ENCODE measurements around the gene ABHD6. TPM values are rescaled to one million over a fixed set of nuclear protein-coding genes. Genes with fewer than 3 reads are reported as not detected.
A peak's percentile ranks its signal among the peaks of the same experiment; 100 is the strongest.
"Not testable (repeated sequence)": the region's sequence is repeated elsewhere in the genome, so short reads cannot be mapped to it uniquely, and the experiment has no call there.

ABHD6 gene
- polyA plus RNA-seq, 1 donor = 13.0 TPM

DNA sequence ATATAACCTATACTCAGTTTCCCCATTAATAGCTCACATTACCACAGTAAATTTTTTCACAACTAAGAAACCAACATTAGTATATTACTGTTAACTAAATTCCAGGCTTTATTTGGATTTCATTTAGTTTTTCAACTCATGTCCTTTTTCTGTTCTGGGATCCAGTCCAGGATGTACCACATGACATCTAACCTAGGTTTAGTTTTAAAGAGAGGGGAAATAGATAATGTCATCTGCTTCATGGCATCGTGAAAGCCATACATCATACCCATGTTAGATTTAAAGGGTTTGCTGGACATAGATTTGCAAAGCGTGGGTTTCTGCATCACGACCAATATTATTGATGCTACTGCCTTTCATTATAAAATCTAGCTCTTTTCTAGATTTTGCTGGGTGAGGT lies 35.3 kb downstream of the ABHD6 start:
- DNase-seq = no peak

DNA sequence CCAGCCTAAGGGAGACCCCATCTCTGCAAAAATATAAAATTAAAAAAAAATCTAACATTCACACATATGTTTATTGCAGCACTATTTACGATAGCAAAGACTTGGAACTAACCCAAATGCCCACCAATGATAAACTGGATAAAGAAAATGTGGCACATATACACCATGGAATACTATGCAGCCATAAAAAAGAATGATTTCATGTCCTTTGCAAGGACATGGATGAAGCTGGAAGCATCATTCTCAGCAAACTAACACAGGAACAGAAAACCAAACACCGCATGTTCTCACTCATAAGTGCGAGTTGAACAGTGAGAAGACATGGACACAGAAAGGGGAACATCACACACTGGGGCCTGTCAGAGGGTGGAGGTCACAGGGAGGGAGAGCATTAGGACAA lies 35.8 kb downstream of the ABHD6 start:
- not testable (repeated sequence) for DNase-seq

DNA sequence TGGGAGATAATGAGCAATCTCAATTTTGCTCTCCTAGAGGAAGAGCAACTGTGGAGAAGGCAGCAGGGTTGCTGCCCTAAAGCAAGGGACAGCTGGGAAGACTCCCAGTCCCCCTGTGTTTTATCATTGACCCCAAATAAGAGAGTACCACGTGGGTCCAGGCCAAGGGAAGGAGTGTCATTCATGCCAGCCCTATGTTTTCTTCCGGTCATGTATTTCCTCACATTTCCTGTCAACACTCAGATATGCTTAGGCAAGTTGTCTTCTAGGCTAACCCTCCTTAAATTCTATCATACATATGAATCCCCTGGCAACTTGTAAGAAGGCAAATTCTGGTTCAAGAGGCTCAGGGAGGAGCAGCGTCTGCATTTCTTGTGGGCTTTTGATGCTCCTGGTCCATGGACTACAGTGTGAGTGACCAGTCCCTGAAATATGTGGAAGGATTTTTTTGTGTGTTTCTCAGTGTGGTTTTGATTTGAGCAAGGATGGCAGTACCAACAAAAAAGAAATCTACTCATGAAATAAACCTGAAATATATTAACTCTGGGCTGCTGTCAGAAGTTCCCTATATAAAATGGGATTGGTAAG lies 36.5 kb downstream of the ABHD6 start:
- DNase-seq = no peak

DNA sequence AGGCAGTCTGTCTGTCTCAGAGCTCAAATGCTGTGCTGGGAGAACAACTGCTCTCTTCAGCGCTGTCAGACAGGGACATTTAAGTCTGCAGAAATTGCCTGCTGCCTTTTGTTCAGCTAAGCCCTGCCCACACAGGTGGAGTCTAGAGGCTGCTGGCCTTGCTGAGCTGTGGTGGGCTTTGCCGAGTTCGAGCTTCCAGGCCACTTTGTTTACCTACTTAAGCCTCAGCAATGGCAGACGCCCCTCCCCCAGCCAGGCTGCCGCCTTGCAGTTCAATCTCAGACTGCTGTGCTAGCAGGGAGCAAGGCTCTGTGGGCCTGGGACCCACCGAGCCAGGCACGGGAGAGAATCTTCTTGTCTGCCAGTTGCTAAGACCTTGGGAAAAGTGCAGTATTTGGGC lies 43.5 kb downstream of the ABHD6 start:
- DNase-seq = no peak

DNA sequence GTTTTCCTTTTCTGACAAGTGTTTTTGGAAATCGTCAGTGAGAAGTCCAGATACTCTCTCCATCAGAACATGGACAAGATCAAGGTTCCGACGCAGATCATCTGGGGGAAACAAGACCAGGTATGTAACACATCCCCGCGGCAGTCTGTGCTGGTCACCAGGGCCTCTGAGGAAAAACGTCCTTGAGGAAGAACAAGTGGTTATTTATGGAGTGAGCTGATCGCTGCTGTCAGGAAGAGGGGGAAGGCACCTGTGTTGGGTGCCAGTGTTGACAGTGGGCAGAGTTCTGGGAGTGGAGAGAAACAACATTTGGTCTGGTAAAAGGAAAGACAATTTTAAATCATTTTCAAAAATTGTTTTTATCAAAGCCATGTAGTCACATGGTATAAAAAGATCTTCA lies 47.7 kb downstream of the ABHD6 start:
- DNase-seq = no peak

DNA sequence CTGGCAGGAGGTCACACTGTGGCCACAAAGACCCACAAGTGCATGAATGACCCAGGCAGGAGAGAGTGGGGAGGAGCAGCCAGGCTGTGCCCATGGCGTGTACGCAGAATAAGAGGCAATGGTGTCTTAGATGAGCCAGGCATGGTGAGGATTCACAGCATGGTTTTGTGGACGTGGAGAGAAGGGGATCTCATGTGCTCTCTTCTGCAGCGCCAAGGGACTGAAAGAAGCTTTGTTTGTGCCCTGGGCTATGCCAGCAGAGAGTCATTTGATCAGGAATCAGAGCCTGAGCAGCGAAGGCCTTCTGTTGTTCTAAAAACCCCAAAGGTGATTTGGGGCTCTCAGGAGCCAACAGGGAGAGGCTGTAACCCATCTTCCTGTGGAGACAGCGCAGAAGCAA lies 49.8 kb downstream of the ABHD6 start:
- no peak for DNase-seq

DNA sequence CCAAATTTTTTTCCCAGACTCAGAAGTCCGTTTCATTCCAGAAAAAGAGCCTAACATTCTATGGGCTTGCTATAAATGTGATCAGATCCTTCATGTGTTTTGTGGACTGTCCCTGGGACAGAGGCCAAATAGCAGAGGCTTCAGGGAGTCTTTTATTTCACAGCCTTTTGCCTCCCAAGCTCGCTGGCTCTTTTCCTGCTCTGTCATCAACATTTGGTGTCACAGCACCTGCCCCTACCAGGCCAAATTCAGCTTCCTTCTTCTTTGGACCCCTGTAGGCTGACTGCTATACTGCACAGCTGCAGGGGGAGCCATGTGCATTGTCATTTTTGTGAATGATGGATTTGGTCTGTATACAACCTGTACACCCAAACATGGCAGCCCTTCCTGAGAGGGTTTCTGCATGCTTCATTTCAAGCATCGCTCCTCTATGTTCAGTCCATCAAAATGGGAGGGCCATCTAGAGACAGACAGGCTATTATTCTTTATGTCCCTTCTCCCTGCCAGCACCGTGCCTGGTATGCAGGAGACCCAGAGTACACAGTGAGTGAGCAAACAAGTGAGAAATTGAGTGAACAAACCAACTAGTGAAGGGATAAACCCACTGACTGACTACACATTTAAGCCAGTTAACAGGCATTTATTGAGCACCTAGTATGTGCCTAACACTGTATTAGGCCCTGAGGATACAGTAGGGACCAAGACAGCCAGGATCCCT lies 50.6 kb downstream of the ABHD6 start:
- no peak for DNase-seq

DNA sequence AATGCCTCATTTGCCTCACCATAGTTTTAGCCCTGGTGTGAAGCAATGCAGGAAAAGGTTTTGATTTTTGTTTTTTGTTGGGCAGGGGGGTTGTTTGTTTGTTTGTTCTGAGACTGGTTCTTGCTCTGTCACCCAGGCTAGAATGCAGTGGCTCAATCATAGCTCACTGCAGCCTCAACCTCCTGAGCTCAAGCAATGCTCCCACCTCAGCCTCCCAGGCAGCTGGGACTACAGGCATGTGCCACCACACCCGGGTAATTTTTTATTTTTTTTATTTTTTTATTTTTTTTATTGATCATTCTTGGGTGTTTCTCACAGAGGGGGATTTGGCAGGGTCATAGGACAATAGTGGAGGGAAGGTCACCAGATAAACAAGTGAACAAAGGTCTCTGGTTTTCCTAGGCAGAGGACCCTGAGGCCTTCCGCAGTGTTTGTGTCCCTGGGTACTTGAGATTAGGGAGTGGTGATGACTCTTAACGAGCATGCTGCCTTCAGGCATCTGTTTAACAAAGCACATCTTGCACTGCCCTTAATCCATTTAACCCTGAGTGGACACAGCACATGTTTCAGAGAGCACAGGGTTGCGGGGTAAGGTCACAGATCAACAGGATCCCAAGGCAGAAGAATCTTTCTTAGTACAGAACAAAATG lies 51.5 kb downstream of the ABHD6 start:
- DNase-seq = not testable (repeated sequence)

DNA sequence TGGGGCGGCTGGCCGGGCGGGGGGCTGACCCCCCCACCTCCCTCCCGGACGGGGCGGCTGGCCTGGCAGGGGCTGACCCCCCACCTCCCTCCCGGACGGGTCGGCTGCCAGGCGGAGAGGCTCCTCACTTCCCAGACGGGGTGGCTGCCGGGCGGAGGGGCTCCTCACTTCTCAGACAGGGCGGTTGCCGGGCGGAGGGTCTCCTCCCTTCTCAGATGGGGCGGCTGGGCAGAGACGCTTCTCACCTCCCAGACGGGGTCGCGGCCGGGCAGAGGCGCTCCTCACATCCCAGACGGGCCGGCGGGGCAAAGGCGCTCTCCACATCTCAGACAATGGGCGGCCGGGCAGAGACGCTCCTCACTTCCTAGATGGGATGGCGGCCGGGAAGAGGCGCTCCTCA lies 52.9 kb downstream of the ABHD6 start:
- not testable (repeated sequence) for DNase-seq

DNA sequence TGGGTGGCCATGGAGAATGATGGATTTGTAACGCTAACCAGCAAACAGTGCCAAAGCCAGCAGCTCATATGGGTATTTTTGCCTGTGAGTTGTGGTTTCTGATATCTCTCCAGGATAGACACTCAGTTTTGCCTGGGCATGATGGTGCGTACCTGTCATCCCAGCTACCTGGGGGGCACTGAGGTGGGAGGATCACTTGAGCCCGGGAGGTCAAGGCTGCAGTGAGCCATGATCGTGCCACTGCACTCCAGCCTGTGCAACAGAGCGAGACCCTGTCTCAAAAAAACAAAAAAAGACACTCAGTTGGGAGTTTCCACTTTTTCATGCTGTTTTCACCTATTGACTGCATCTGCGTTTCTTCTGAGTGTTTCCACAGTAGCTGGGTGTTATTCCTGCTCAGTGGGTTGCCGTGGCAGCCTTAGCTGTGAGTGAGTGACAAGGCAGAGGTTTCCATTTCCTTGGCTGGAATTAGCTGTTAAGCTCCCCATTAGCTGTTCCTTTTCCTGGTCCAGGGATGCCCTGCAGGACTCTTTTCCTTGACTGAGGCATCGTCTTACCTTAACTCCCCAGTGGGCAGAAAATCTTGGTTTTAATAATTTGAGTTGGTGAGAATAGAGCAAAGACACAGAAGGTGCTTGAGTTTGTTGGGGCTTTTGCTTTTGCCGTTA lies 54.2 kb downstream of the ABHD6 start:
- DNase-seq = no peak

DNA sequence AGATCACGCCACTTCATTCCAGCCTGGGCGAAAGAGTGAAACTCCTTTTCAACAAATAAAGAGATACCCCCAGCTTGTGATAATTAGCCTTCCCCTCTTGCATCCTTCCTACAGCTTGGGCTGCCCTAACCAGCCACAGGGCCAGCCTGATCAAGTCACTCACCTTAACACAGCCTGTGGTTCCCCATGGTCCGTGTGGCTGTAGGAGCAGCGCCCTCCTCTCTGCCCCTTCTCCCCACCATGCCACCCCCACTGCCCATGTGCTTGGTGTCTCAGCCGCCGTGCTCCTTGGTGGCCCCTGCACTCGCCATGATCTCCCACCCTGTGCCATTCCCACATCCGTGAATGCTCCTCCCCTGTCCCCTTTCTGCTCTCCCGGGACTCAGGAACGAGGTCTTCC lies 55.3 kb downstream of the ABHD6 start:
- DNase-seq = no peak

DNA sequence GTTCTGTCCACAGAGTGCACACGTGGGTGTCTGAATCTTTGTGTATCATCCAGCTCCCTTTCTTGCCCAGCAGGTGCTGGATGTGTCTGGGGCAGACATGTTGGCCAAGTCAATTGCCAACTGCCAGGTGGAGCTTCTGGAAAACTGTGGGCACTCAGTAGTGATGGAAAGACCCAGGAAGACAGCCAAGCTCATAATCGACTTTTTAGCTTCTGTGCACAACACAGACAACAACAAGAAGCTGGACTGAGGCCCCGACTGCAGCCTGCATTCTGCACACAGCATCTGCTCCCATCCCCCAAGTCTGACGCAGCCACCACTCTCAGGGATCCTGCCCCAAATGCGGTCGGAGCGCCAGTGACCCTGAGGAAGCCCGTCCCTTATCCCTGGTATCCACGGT lies 55.9 kb downstream of the ABHD6 start:
- no peak for DNase-seq

DNA sequence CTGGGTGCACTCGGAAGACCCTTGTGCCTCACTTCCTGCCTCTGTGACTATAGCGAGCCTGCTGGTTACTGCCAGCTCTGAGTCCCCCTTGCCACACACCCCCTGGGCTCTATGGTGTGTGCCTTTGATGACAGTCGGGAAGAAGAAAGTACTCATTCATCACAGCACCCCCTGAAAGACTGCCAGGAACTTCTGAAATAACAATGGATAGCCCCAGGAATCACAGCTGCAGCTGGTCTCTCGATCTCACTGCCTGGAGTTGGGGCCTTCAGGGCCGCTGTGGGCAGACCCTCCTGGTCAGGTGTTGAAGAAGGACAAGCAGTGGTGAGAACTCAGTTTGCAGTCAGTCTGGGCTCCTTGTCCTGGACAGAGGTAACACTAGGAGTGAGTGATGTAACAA lies 58.7 kb downstream of the ABHD6 start:
- DNase-seq = no peak

DNA sequence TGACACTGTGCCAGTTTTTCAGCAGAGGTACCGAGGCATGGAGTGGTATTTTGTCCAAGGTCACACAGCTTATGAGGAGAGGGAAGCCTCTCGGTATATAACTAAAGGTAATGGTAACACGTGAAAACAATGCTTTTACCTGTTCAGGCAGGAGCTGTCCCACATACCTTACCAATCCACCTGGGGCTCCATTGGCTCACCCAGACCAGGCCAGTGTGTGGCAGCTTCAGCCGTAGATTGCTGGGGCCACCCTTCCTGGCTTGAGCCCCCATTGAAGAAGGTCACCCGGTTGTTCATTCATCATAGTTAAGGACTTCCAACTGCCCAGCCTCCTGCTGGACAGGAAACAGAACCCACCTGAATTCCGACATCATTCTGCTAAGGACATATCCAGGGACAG lies 59.3 kb downstream of the ABHD6 start:
- no peak for DNase-seq

DNA sequence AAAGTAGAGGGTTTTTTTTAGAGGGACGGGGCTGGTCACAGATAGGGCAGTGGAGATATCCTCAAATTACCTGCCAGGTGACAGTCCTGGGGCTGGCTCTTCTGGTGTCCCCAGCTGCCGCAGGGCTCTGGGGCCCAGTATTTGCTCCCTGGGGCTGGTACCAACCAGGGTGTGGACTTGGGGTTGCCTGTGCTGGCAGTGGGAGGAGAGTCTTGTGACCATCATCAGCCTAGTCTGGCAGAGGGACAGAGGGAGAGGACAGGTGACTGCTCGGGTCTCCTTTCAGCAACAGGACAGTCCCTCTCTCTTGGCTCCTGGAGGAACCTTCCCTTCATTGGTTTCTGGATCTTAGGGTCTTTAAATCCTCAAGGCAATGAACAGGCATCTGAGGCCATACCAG lies 60.6 kb downstream of the ABHD6 start:
- no peak for DNase-seq

DNA sequence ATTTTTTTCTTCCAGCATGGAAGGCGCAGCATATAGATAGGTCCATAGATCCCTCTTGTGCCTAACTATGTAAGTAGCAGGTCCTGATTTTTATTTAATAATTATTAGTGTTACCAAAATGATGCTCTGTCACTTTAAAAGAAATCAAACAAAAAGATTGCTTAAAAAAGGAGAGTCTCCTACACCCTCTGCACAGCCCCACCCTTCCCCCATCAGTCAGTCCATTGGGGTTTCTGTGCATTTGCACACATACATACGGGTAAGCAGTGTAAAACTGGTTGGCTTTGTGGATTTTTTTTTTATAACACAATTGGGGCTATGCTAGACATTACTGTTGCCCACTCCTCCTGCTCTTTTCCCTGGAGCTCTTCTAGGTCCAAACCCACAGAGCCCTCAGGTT lies 61.5 kb downstream of the ABHD6 start:
- no peak for DNase-seq

DNA sequence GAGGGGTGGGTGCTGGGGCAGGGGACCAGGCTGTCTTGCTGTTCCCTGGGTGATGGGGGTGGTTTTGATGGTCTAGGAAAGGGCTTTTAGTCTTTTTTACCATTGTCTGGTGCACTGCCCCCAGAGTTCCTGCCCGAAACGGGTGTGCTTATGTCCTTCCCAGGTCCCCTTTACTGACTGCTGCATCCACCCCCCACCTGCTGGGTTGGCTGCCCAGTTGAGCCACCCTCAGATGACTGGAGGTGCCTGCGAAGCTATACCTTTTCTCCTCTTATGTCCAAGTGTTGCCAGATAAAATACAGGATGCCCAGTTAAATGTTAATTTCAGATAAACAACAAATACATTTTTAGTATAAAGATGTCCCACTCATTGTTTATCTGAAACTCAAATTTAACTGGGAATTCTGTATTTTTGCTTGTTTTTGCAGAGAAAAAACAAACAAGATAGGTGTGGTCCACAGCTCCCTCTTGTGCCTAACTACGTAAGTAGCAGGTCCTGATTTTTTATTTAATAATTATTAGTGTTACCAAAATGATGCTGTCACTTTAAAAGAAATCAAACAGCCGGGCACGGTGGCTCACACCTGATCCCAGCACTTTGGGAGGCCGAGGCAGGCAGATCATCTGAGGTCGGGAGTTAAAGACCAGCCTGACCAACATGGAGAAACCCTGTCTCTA lies 62.4 kb downstream of the ABHD6 start:
- no peak for DNase-seq

DNA sequence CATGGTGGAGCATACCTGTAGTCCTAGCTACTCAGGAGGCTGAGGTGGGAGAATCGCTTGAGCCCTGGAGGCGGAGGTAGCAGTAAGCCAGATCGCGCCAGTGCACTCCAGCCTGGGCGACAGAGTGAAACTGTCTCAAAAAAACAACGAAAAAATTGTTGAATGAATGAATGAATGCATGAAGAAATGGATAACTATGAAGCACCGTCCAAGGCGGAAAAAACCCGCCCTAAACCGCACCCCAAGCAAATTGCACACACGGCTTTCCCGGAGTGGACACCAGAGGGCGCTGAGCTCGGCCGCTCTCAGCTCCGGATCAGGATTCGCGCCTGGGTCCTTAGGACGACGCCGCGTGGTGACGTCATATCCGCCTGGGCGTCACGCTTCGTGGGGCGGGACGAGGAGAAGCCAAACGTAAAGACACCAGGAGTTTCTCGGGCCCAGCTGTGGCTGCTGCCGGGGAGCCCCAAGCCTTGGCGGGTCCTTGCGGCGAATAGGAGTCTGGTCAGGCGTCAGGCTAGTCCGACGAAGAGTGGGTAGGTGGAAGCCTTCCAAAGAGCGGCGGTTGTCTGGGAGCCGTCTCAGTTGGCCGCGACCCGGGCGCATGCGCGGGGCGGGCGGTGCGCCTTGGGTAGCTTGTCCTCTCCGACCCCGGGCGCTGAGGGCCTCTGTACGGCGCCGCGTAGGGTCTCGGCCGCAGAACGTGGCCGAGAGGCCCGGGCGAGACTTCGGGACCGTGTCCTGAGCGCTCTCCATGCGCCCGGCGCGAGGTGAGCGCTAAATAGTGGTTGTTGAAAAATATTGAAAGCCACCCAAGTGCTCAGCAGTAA lies 68.5 kb downstream of the ABHD6 start, which contains the start of the genes HTD2 and RPP14:
Gene HTD2 (plus strand): TSS at position 639 of the 830 bp plus-strand sequence. CDS start 11,094 bp downstream, outside the sequence.
Gene RPP14 (plus strand): TSS at position 364 of the 830 bp plus-strand sequence. CDS start 4,085 bp downstream, outside the sequence.
- peak; percentile 99 for DNase-seq

DNA sequence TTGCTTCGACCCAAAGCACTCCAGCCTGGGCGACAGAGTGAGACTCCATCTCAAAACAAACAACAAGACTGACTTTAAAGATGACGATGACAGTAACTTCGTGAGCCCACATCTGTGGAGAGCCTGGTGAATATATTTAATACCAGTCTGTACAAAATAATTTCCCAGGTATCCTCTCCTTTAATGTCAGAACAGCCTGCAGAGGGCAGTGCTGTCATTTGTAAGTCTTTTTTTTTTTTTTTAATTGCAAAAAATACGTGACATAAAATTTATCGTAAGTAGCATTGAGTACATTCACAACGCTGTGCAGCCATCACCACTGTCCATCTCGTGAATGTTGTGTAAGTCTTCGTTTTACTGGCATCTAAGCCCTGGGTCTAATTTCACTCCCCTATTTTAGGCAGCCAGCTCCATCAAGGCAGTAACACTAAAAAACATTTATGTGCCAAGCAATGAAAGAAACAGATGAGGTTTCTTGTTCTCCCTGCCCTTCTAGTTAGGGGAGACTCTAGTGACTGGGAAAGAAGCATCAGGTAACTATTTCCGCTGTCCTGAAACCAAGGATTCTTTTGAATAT lies 70.1 kb downstream of the ABHD6 start:
- peak; percentile 29 for DNase-seq

DNA sequence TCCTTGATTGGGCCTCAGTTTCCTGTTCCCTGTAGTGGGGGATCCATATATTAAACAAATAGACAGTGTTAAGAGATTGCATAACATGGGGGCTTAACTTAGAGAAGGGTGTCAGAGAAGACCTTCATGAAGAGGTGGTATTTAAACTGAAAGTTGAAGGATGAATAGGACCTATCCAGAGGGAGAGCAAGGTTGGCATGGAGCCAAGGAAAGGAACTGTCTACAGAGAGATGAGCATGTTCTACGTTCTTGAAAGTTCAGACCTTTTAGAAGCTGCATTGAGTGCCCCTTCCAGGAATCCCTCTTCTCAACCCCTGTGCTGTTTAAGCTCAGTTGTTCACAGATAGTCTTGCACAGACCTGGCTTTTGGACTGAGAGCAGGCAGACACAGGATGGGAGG lies 71.1 kb downstream of the ABHD6 start:
- DNase-seq = no peak

DNA sequence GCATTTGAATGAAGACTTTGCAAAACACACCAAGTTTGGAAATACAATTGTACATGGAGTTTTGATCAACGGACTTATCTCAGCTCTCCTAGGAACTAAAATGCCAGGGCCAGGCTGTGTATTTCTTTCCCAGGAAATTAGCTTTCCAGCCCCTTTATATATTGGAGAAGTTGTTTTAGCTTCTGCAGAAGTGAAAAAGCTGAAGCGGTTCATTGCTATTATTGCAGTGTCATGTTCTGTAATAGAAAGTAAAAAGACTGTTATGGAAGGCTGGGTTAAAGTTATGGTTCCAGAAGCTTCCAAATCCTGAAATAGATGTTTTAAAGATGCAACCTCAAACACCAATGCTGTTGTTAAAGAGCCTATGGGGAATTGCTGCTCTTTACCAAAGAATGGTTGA lies 80.2 kb downstream of the ABHD6 start:
- no peak for DNase-seq
